ENCODE results near the gene MAD1L1. TPM values are rescaled to one million over a fixed set of nuclear protein-coding genes. Genes with fewer than 3 reads are reported as not detected.

Gene MAD1L1
- total and polyA plus RNA-seq, 5 donors from 2014 or later, result 225 to 380 (median 300) TPM

GRCh38 chr7:1938788-1939433 lies 293.8 kb downstream of the MAD1L1 start:
- H3K4me1 Mint-ChIP-seq, result peaks cover 11 to 76% (median 37%) of the 10 kb centered on the region in 4 donors
- peaks cover 66% of the 10 kb centered on the region for H3K4me1 ChIP-seq (ENCODE audit: control insufficient read depth, insufficient read depth, low read length, poor library complexity, severe bottlenecking)
- no peak for ATAC-seq (ENCODE audit: low read depth in 2 of 2)

GRCh38 chr7:1937252-1937605 lies 295.5 kb downstream of the MAD1L1 start:
- ATAC-seq (ENCODE audit: low read depth in 2 of 2) (no peak), DNase-seq (no peak)
- peaks cover 0 to 4% (median 0%) of the 10 kb centered on the region in 7 donors for H3K9me3 Mint-ChIP-seq
- Histone ChIP-seq H3K4me1 (ENCODE audit: control insufficient read depth, insufficient read depth, low read length, poor library complexity, severe bottlenecking) (peaks cover 60% of the 10 kb centered on the region), H3K9me3 (ENCODE audit: control insufficient read depth in 2 of 2, low read length in 2 of 2) (no peaks in the 10 kb centered on the region), H3K36me3 (ENCODE audit: control insufficient read depth, insufficient read depth, low read length) (peaks cover 44% of the 10 kb centered on the region), H3K27me3 (ENCODE audit: control insufficient read depth, insufficient read depth, low read length) (no peaks in the 10 kb centered on the region), H3K27ac (ENCODE audit: insufficient read depth, low read length, poor library complexity, severe bottlenecking) (no peak overlapping the region), H3K4me3 (ENCODE audit: low read depth, low read length) (no peak overlapping the region)
- peak overlapping the region; percentile 44 to 73 (median 65) for H3K4me3 Mint-ChIP-seq
- H3K27me3 Mint-ChIP-seq, result peaks cover 25% of the 10 kb centered on the region
- peaks cover 11 to 65% (median 34%) of the 10 kb centered on the region in 4 donors for H3K4me1 Mint-ChIP-seq
- peak overlapping the region in 1 of 3 donors; percentile 36 for H3K27ac Mint-ChIP-seq
- H3K36me3 Mint-ChIP-seq, result peaks cover 26% of the 10 kb centered on the region

More at GRCh38 chr7:1938788-1939433, 293.8 kb downstream of the MAD1L1 start:
- no peaks in the 10 kb centered on the region for H3K27me3 ChIP-seq (ENCODE audit: control insufficient read depth, insufficient read depth, low read length)
- Mint-ChIP-seq H3K4me3 (peak overlapping the region; percentile 96 to 99 (median 98)), H3K27ac (peak overlapping the region; percentile 99 to 100 (median 99)), H3K36me3 (peaks cover 19% of the 10 kb centered on the region), H3K27me3 (peaks cover 25% of the 10 kb centered on the region), H3K9me3 (peaks cover 0 to 4% (median 0%) of the 10 kb centered on the region in 7 donors)
- peak overlapping the region; percentile 90 for H3K4me3 ChIP-seq (ENCODE audit: low read depth, low read length)
- H3K27ac ChIP-seq (ENCODE audit: insufficient read depth, low read length, poor library complexity, severe bottlenecking), result peak overlapping the region; percentile 96
- DNase-seq, result peak in 2 of 3 donors; percentile 57 to 60
- no peaks in the 10 kb centered on the region for H3K9me3 ChIP-seq (ENCODE audit: control insufficient read depth in 2 of 2, low read length in 2 of 2)
- H3K36me3 ChIP-seq (ENCODE audit: control insufficient read depth, insufficient read depth, low read length), result peaks cover 28% of the 10 kb centered on the region

DNA sequence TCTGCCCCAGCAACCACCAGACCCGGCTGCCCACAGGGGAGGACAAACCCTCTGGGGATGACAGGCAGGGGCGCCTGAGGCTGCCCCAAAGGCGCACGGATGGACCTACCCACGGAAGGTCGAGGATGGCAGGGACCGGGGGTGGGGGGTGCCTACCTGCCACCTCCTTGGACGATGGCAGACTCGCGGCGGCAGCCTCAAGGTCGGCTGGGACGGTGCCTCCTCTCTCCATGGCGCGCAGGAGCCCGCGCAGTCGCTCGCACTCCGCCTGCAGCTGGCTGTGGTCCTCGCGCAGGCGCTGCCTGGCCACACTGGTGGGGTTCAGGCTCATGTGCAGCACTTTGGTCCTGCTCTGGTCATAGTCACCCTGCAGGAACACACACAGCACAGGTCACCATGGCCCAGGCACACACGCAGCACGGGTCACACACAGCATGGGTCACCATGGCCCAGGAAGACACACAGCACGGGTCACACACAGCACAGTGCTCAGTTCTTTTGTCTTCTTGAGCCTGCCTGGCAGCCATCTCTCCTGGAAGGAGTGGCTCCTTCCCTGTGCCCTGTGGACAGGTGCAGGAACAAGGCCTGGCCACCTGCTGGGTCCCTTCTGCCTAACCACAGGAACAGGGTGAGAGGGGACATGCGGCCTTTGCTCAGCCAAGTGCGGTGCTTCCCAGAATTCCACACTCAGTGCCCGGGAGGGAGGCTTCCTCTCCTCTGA lies 296.1 kb downstream of the MAD1L1 start:
- ATAC-seq (ENCODE audit: low read depth in 2 of 2), result no peak
- DNase-seq, result no peak
- Histone ChIP-seq H3K4me3 (ENCODE audit: low read depth, low read length) (no peak overlapping the region), H3K27me3 (ENCODE audit: control insufficient read depth, insufficient read depth, low read length) (no peaks in the 10 kb centered on the region), H3K4me1 (ENCODE audit: control insufficient read depth, insufficient read depth, low read length, poor library complexity, severe bottlenecking) (peaks cover 59% of the 10 kb centered on the region), H3K36me3 (ENCODE audit: control insufficient read depth, insufficient read depth, low read length) (peaks cover 49% of the 10 kb centered on the region), H3K27ac (ENCODE audit: insufficient read depth, low read length, poor library complexity, severe bottlenecking) (peak overlapping the region; percentile 1), H3K9me3 (ENCODE audit: control insufficient read depth in 2 of 2, low read length in 2 of 2) (no peaks in the 10 kb centered on the region)
- Mint-ChIP-seq H3K4me1 (peaks cover 11 to 64% (median 35%) of the 10 kb centered on the region in 4 donors), H3K9me3 (peaks cover 0 to 6% (median 0%) of the 10 kb centered on the region in 7 donors), H3K36me3 (peaks cover 29% of the 10 kb centered on the region), H3K27me3 (peaks cover 25% of the 10 kb centered on the region), H3K4me3 (peak overlapping the region; percentile 44 to 73 (median 65)), H3K27ac (peak overlapping the region; percentile 72 to 91 (median 75))

- DNase-seq, result no peak
- H3K27me3 Mint-ChIP-seq, result peaks cover 25% of the 10 kb centered on the region
- no peak for ATAC-seq (ENCODE audit: low read depth in 2 of 2)
- Histone ChIP-seq H3K4me1 (ENCODE audit: control insufficient read depth, insufficient read depth, low read length, poor library complexity, severe bottlenecking) (peaks cover 52% of the 10 kb centered on the region), H3K4me3 (ENCODE audit: low read depth, low read length) (no peak overlapping the region), H3K27ac (ENCODE audit: insufficient read depth, low read length, poor library complexity, severe bottlenecking) (no peak overlapping the region), H3K9me3 (ENCODE audit: control insufficient read depth in 2 of 2, low read length in 2 of 2) (no peaks in the 10 kb centered on the region), H3K36me3 (ENCODE audit: control insufficient read depth, insufficient read depth, low read length) (peaks cover 55% of the 10 kb centered on the region), H3K27me3 (ENCODE audit: control insufficient read depth, insufficient read depth, low read length) (no peaks in the 10 kb centered on the region)
- H3K4me1 Mint-ChIP-seq, result peaks cover 11 to 61% (median 36%) of the 10 kb centered on the region in 4 donors
- peaks cover 34% of the 10 kb centered on the region for H3K36me3 Mint-ChIP-seq
- peak overlapping the region in 3 of 4 donors; percentile 24 to 62 (median 44) for H3K4me3 Mint-ChIP-seq
- peak overlapping the region; percentile 72 to 91 (median 75) for H3K27ac Mint-ChIP-seq
- H3K9me3 Mint-ChIP-seq, result peaks cover 0 to 6% (median 0%) of the 10 kb centered on the region in 7 donors
Observed at GRCh38 chr7:1936006-1936310, 296.8 kb downstream of the MAD1L1 start.

GRCh38 chr7:1935176-1936005 lies 297.4 kb downstream of the MAD1L1 start:
- no peak overlapping the region for H3K27ac Mint-ChIP-seq
- H3K4me3 Mint-ChIP-seq, result peak overlapping the region in 3 of 4 donors; percentile 39 to 78 (median 68)
- no peaks in the 10 kb centered on the region for H3K9me3 ChIP-seq (ENCODE audit: control insufficient read depth in 2 of 2, low read length in 2 of 2)
- peaks cover 34% of the 10 kb centered on the region for H3K36me3 Mint-ChIP-seq
- no peak overlapping the region for H3K4me3 ChIP-seq (ENCODE audit: low read depth, low read length)
- H3K4me1 ChIP-seq (ENCODE audit: control insufficient read depth, insufficient read depth, low read length, poor library complexity, severe bottlenecking), result peaks cover 46% of the 10 kb centered on the region
- no peaks in the 10 kb centered on the region for H3K27me3 ChIP-seq (ENCODE audit: control insufficient read depth, insufficient read depth, low read length)
- peaks cover 0 to 6% (median 0%) of the 10 kb centered on the region in 7 donors for H3K9me3 Mint-ChIP-seq
- H3K36me3 ChIP-seq (ENCODE audit: control insufficient read depth, insufficient read depth, low read length), result peaks cover 55% of the 10 kb centered on the region
- DNase-seq (no peak), ATAC-seq (ENCODE audit: low read depth in 2 of 2) (no peak)
- peaks cover 19% of the 10 kb centered on the region for H3K27me3 Mint-ChIP-seq
- peaks cover 8 to 55% (median 33%) of the 10 kb centered on the region in 4 donors for H3K4me1 Mint-ChIP-seq
- H3K27ac ChIP-seq (ENCODE audit: insufficient read depth, low read length, poor library complexity, severe bottlenecking), result no peak overlapping the region

DNA sequence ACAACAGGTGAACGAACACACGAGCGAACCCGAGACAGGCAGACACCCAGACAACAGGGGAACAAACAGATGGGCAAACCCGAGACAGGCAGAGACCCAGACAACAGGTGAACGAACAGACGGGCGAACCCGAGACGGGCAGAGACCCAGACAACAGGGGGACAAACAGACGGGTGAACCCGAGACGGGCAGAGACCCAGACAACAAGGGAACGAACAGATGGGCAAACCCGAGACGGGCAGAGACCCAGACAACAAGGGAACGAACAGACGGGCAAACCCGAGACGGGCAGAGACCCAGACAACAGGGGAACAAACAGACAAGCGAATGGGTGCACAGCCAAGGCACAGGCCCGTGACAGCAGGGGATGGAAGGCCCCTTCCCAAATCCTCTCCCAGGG lies 298.0 kb downstream of the MAD1L1 start:
- Mint-ChIP-seq H3K27ac (peak overlapping the region in 2 of 3 donors; percentile 74 to 87), H3K4me3 (peak overlapping the region in 3 of 4 donors; percentile 54 to 90 (median 78)), H3K27me3 (peaks cover 14% of the 10 kb centered on the region), H3K4me1 (peaks cover 4 to 50% (median 31%) of the 10 kb centered on the region in 4 donors), H3K9me3 (peaks cover 0 to 6% (median 0%) of the 10 kb centered on the region in 7 donors), H3K36me3 (peaks cover 34% of the 10 kb centered on the region)
- peaks cover 55% of the 10 kb centered on the region for H3K36me3 ChIP-seq (ENCODE audit: control insufficient read depth, insufficient read depth, low read length)
- no peak overlapping the region for H3K27ac ChIP-seq (ENCODE audit: insufficient read depth, low read length, poor library complexity, severe bottlenecking)
- ATAC-seq (ENCODE audit: low read depth in 2 of 2), result no peak
- H3K4me1 ChIP-seq (ENCODE audit: control insufficient read depth, insufficient read depth, low read length, poor library complexity, severe bottlenecking), result peaks cover 40% of the 10 kb centered on the region
- no peaks in the 10 kb centered on the region for H3K27me3 ChIP-seq (ENCODE audit: control insufficient read depth, insufficient read depth, low read length)
- H3K4me3 ChIP-seq (ENCODE audit: low read depth, low read length), result no peak overlapping the region
- DNase-seq, result no peak
- no peaks in the 10 kb centered on the region for H3K9me3 ChIP-seq (ENCODE audit: control insufficient read depth in 2 of 2, low read length in 2 of 2)

GRCh38 chr7:1934017-1934416 lies 298.7 kb downstream of the MAD1L1 start:
- Histone ChIP-seq H3K27ac (ENCODE audit: insufficient read depth, low read length, poor library complexity, severe bottlenecking) (no peak overlapping the region), H3K4me1 (ENCODE audit: control insufficient read depth, insufficient read depth, low read length, poor library complexity, severe bottlenecking) (peaks cover 37% of the 10 kb centered on the region), H3K27me3 (ENCODE audit: control insufficient read depth, insufficient read depth, low read length) (no peaks in the 10 kb centered on the region), H3K36me3 (ENCODE audit: control insufficient read depth, insufficient read depth, low read length) (peaks cover 55% of the 10 kb centered on the region), H3K4me3 (ENCODE audit: low read depth, low read length) (no peak overlapping the region), H3K9me3 (ENCODE audit: control insufficient read depth in 2 of 2, low read length in 2 of 2) (no peaks in the 10 kb centered on the region)
- H3K27ac Mint-ChIP-seq, result peak overlapping the region in 2 of 3 donors; percentile 80 to 94
- H3K4me3 Mint-ChIP-seq, result peak overlapping the region in 2 of 4 donors; percentile 78 to 90
- H3K4me1 Mint-ChIP-seq, result peaks cover 4 to 52% (median 29%) of the 10 kb centered on the region in 4 donors
- ATAC-seq (ENCODE audit: low read depth in 2 of 2), result no peak
- peaks cover 11% of the 10 kb centered on the region for H3K27me3 Mint-ChIP-seq
- H3K36me3 Mint-ChIP-seq, result peaks cover 34% of the 10 kb centered on the region
- no peak for DNase-seq
- peaks cover 0 to 6% (median 0%) of the 10 kb centered on the region in 7 donors for H3K9me3 Mint-ChIP-seq
